HEK293 (cell line): ENCODE measurements around the gene S1PR2.

Experiments used
- CTCF ChIA-PET: fragments of 350-600 bp; formaldehyde crosslinking; extraction: SDS; loops from one replicate; lab custom pipeline; 2021; ENCODE audit warnings: antibody characterized with exemption; lab: Yijun Ruan, JAX
- POLR2A ChIA-PET: fragments of 300-600 bp; formaldehyde crosslinking; extraction: SDS; loops from one replicate; lab custom pipeline; 2020; ENCODE audit warnings: antibody characterized with exemption, inconsistent platforms; lab: Yijun Ruan, JAX
- H3K27ac ChIP-seq: fragments of 200-500 bp; sonication (Bioruptor generic); 2 replicates; pipeline ENCODE4 v1.5.1; 2014; ENCODE audit warnings: low read depth, low read length, control low read depth, inconsistent platforms; ENCODE audit errors: extremely low read depth
- H3K36me3 ChIP-seq, 2 experiments: fragments of 200-500 bp in 1 of 2; sonication (Bioruptor generic) in 1 of 2; 1 replicate in 1 of 2; 2 replicates in 1 of 2; pipeline ENCODE4 v1.5.1; 2014 to 2017; ENCODE audit warnings: inconsistent platforms in 2 of 2, low read length in 2 of 2; ENCODE audit not compliant: control insufficient read depth in 2 of 2, insufficient read depth in 1 of 2
- H3K4me1 ChIP-seq: fragments of 200-500 bp; sonication (Bioruptor generic); 2 replicates; pipeline ENCODE4 v1.5.1; 2014; ENCODE audit warnings: mild to moderate bottlenecking, low read length, inconsistent platforms; ENCODE audit not compliant: control insufficient read depth, insufficient read depth
- H3K4me3 ChIP-seq: 2 replicates; pipeline ENCODE4 v1.5.1; 2011; ENCODE audit warnings: low read depth, mild to moderate bottlenecking, control low read depth, low read length, moderate library complexity
- H3K9me3 ChIP-seq: fragments of 200-500 bp; sonication (Bioruptor generic); 2 replicates; pipeline ENCODE4 v1.5.1; 2014; ENCODE audit warnings: low read depth, low read length, inconsistent platforms; ENCODE audit not compliant: control insufficient read depth, insufficient read depth
- IKZF3 ChIP-seq: fragments of 450-650 bp; IDR thresholded peaks from 2 replicates; pipeline ENCODE4 v1.5.0; 2018; ENCODE audit warnings: missing biosample characterization, mild to moderate bottlenecking, missing genetic modification characterization, moderate library complexity
- INSM2 ChIP-seq: fragments of 450-650 bp; formaldehyde crosslinking; IDR thresholded peaks from 2 replicates; pipeline ENCODE4 v1.5.1; 2016; ENCODE audit warnings: missing biosample characterization, missing genetic modification characterization
- KLF8 ChIP-seq: fragments of 450-650 bp; formaldehyde crosslinking; IDR thresholded peaks from 2 replicates; pipeline ENCODE4 v1.5.1; 2016; ENCODE audit warnings: missing biosample characterization, missing genetic modification characterization
- PRDM2 ChIP-seq: fragments of 450-650 bp; formaldehyde crosslinking; IDR thresholded peaks from 2 replicates; pipeline ENCODE4 v1.5.1; 2016; ENCODE audit warnings: missing biosample characterization, missing genetic modification characterization, borderline replicate concordance
- REST ChIP-seq: fragments of 450-650 bp; formaldehyde crosslinking; IDR thresholded peaks from 2 replicates; pipeline ENCODE4 v1.5.1; 2016; ENCODE audit warnings: missing biosample characterization, missing genetic modification characterization
- ZBTB7A ChIP-seq: fragments of 450-650 bp; formaldehyde crosslinking; IDR thresholded peaks from 2 replicates; pipeline ENCODE4 v1.5.1; 2016; ENCODE audit warnings: low read depth, missing biosample characterization, missing genetic modification characterization
- ZNF114 ChIP-seq: fragments of 450-650 bp; formaldehyde crosslinking; IDR thresholded peaks from 2 replicates; pipeline ENCODE4 v1.5.0; 2017; ENCODE audit warnings: missing biosample characterization, missing genetic modification characterization
- ZNF138 ChIP-seq: fragments of 450-650 bp; formaldehyde crosslinking; IDR thresholded peaks from 2 replicates; pipeline ENCODE4 v1.5.1; 2016; ENCODE audit warnings: missing biosample characterization, missing genetic modification characterization, borderline replicate concordance
- ZNF140 ChIP-seq: fragments of 450-650 bp; formaldehyde crosslinking; IDR thresholded peaks from 2 replicates; pipeline ENCODE4 v1.5.1; 2016; ENCODE audit warnings: missing biosample characterization, missing genetic modification characterization
- ZNF16 ChIP-seq: fragments of 450-650 bp; formaldehyde crosslinking; IDR thresholded peaks from 2 replicates; pipeline ENCODE4 v1.5.1; 2016; ENCODE audit warnings: low read depth, missing biosample characterization, missing genetic modification characterization
- ZNF18 ChIP-seq: fragments of 450-650 bp; formaldehyde crosslinking; IDR thresholded peaks from 2 replicates; pipeline ENCODE4 v1.5.1; 2016; ENCODE audit warnings: missing biosample characterization, missing genetic modification characterization
- ZNF302 ChIP-seq: fragments of 450-650 bp; formaldehyde crosslinking; IDR thresholded peaks from 2 replicates; pipeline ENCODE4 v1.5.1; 2016; ENCODE audit warnings: missing biosample characterization, missing genetic modification characterization, low read depth
- ZNF391 ChIP-seq: fragments of 450-650 bp; formaldehyde crosslinking; IDR thresholded peaks from 2 replicates; pipeline ENCODE4 v1.5.1; 2016; ENCODE audit warnings: low read depth, missing biosample characterization, missing genetic modification characterization, borderline replicate concordance
- ZNF488 ChIP-seq: fragments of 450-650 bp; formaldehyde crosslinking; IDR thresholded peaks from 2 replicates; pipeline ENCODE4 v1.5.1; 2016; ENCODE audit warnings: missing biosample characterization, missing genetic modification characterization
- ZNF510 ChIP-seq: fragments of 450-650 bp; formaldehyde crosslinking; IDR thresholded peaks from 2 replicates; pipeline ENCODE4 v1.5.1; 2018; ENCODE audit warnings: mild to moderate bottlenecking, missing genetic modification characterization, missing biosample characterization; ENCODE audit not compliant: insufficient replicate concordance
- ZNF521 ChIP-seq: fragments of 450-650 bp; formaldehyde crosslinking; IDR thresholded peaks from 2 replicates; pipeline ENCODE4 v1.5.1; 2017; ENCODE audit warnings: missing biosample characterization, mild to moderate bottlenecking, missing genetic modification characterization
- ZNF600 ChIP-seq: fragments of 450-650 bp; formaldehyde crosslinking; IDR thresholded peaks from 2 replicates; pipeline ENCODE4 v1.5.1; 2016; ENCODE audit warnings: missing biosample characterization, missing genetic modification characterization
- ZNF777 ChIP-seq: fragments of 450-650 bp; formaldehyde crosslinking; IDR thresholded peaks from 2 replicates; pipeline ENCODE4 v1.5.1; 2017; ENCODE audit warnings: missing biosample characterization, missing genetic modification characterization, borderline replicate concordance
- ZNF792 ChIP-seq: fragments of 450-650 bp; formaldehyde crosslinking; IDR thresholded peaks from 2 replicates; pipeline ENCODE4 v1.5.1; 2016; ENCODE audit warnings: missing biosample characterization, missing genetic modification characterization

The S1PR2 gene

GRCh38 chr19:10269333-10270179, 38.4 kb upstream of the S1PR2 start (continued):
- TF ChIP-seq ZNF488 (tag by site-specific recombination) (no peak), ZNF391 (peak; percentile 71; the same call in 1 of the 2 replicates), ZNF18 (tag by site-specific recombination) (no peak), IKZF3 (tag by site-specific recombination) (peak; percentile 91), ZNF114 (tag by site-specific recombination) (no peak), ZBTB7A (tag by site-specific recombination) (no peak), KLF8 (peak; percentile 45; the same call in 1 of the 2 replicates), ZNF302 (no peak), ZNF138 (tag by site-specific recombination) (no peak), ZNF792 (tag by site-specific recombination) (peak; percentile 96), REST (tag by site-specific recombination) (no peak)

- Histone ChIP-seq H3K36me3 (no peaks in the 10 kb centered on the region), H3K4me1 (no peaks in the 10 kb centered on the region), H3K27ac (no peak overlapping the region), H3K9me3 (no peaks in the 10 kb centered on the region), H3K4me3 (no peak overlapping the region)
- POLR2A ChIA-PET, result interaction anchor here (1.6 kb wide), 1 partner anchor 121 kb away, joined by 3 read pairs; no protein-coding TSS in a partner anchor
- CTCF ChIA-PET, result interaction anchor here (0.6 to 9.2 kb wide), 8 partner anchors 8 to 304 kb away, joined by 3 to 170 read pairs (median 11); partner anchors contain the start of gene TYK2
- TF ChIP-seq INSM2 (tag by site-specific recombination), result no peak
- TF ChIP-seq ZNF140 (tag by site-specific recombination), result no peak
- no peak for TF ChIP-seq ZNF777 (tag by site-specific recombination)
- no peak for TF ChIP-seq ZNF600 (tag by site-specific recombination)
- no peak for TF ChIP-seq ZNF16 (tag by site-specific recombination)
- no peak for TF ChIP-seq ZNF510
- TF ChIP-seq PRDM2 (tag by site-specific recombination), result no peak
- TF ChIP-seq ZNF521 (tag by site-specific recombination), result no peak
These were observed 36.9 kb upstream of the S1PR2 start for GRCh38 chr19:10268071-10268470.
